Sciatic nerve (tissue), 2 donors: ENCODE measurements around the gene ARL4D. TPM values are rescaled to one million over a fixed set of nuclear protein-coding genes. Genes with fewer than 3 reads are reported as not detected.
"Not testable (repeated sequence)": the region's sequence is repeated elsewhere in the genome, so short reads cannot be mapped to it uniquely, and the experiment has no call there.

Experiments used
- ATAC-seq: fragments of 200-7000 bp; cut with Tn5 transposase; one replicate; pipeline ENCODE4 v1.9.1; 2020; ENCODE audit warnings: mild to moderate bottlenecking, moderate library complexity
- DNase-seq: peaks from one replicate; pipeline ENCODE4 v3.0.0-alpha.2; 2020; ENCODE audit warnings: low spot score
- intact Hi-C: fragments of 100-400 bp; cut with DNase I; formaldehyde crosslinking; loops from one replicate; pipeline ENCODE4 v1.14.2; 2022
- total RNA-seq: library from RNA; stranded (reverse); fragmentation: NEBNext Ultra II Directional; extraction: Animal tissue kit (Norgen Biotek cat#: 25700); gene quantifications from one replicate; pipeline ENCODE4 v1.2.1, GENCODE V29; 2021
- donor health status: DM: no; HTN: no; CAD: no.
- donor health status: DM: no; HTN: no; CAD: no.

Gene ARL4D
- total RNA-seq, 1 donor from 2014 or later, result 94.0 TPM

DNA sequence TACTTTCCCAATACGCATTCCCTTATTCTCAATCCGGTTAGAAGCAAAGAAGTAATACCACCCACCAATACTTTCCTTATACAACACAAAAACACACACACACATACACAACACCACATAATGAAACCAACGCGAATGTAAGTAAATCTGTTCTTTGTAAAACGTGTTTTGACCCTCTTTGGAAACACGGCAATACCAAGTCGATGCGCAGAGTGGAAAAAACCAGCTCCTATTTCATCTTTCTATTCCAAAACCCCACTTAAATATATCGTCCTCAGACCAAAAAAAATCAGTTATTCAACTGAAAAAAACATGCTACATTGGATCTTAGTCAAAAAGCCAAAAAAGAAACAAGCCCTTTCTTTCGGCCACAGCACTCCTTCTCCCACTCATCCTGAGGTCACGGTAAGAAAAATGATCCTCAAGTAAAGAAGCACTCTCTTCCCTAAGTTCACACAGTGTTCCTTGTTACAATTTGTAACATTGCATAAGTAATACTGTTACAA lies 31.0 kb upstream of the ARL4D start:
- intact Hi-C loops, result no loop called here
- peak; percentile 41 for ATAC-seq
- no peak for DNase-seq

DNA sequence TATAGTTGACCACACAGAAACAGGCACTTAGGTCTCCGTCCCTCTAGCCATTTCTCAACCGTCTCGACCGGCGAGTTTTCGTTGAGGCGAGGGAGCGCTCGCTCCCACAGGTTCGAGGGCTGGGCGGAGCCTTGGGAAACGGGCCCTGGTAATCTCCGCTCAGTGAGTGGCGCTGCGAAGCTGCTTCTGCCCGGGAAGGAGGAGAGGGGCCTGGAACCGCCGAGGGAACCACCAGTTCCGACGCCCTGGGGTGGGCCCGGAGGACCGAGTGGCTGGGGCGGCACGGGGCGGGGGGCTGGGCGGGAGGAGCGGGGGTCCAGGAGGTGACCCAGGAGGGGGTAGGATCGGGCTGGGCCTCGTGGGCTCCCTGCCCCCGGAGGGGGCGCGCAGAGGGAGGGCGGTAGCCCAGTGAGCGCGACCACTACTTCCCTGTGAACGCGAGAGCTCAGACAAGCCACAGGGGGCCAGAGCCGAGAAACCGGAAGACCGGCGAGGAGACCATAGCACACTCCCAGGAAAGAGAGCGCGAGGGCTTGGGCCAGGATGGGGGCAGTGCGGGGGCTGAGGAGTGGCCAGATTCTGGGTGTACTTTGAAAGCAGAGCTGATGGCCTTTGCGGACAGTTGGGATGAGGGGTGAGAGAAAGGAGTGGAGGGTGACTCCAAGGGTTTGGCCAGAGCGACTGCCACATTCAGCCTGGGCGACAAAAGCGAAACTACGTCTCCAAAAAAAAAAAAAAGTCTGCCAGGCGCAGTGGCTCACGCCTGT lies 29.9 kb upstream of the ARL4D start:
- ATAC-seq (peak; percentile 89), DNase-seq (peak; percentile 89)
- intact Hi-C loops, result no loop called here

DNA sequence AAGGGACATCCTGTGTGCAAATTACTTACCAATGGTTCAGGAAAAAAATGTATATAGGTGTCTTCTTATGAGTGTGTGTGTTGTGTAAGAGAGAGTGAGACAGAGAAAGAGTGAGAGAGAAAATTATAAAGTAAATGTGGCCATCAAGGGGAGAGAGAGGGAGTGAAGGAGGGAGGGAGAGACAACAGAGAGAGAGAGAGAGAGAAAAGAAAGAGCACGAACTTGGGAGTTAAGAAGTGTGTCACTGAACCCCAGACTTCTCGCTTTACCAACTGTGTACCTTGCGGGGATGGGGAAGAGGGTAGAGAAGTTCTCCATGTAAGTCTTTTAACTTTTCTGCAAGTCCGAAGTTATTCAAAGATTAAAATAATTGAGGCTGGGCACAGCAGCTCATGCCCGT lies 28.8 kb upstream of the ARL4D start:
- DNase-seq (no peak), ATAC-seq (no peak)
- intact Hi-C loops, result no loop called here

- DNase-seq, result no peak
- intact Hi-C loops, result no loop called here
- no peak for ATAC-seq
These were observed 27.5 kb upstream of the ARL4D start for GRCh38 chr17:43371227-43371821.

- ATAC-seq (no peak), DNase-seq (no peak)
These were observed 26.4 kb upstream of the ARL4D start for GRCh38 chr17:43372273-43372911.

DNA sequence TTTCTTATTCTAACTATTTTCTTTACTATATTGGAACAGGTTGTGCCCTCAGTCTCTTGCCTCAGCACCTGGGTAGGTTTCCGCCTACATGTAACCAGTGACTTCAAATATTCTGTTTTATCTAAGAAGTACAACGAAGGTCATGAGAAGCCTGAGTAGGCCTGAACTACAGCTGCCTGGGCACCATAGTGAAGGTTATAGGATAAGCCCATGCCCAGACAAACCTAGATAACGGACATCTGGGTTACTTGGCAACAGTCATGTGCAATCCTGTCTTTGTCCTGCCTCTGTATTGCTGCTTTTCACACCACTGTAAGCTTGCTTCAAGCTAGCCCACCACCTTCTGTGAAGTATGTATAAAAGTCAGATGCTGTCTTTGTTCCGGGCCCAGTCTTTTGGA lies 25.4 kb upstream of the ARL4D start:
- intact Hi-C loops, result no loop called here
- DNase-seq (no peak), ATAC-seq (no peak)

More at GRCh38 chr17:43372273-43372911, 26.4 kb upstream of the ARL4D start:
- intact Hi-C loops, result no loop called here

DNA sequence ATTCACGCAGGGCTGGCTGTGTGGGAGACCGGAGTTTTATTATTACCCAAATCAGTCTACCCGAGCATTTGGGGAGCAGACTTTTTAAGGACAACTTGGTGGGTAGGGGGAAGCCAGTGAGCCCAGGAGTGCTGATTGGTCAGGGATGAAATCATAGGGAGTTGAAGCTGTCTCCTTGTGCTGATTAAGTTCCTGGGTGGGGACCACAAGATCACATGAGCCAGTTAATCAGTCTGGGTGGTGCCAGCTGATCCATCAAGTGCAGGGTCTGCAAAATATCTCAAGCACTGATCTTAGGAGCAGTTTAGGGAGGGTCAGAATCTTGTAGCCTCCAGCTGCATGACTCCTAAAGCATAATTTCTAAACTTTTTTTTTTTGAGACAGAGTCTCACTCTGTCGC lies 22.9 kb upstream of the ARL4D start:
- DNase-seq, intact Hi-C loops, ATAC-seq: not testable (repeated sequence)

GRCh38 chr17:43377056-43377810 lies 21.6 kb upstream of the ARL4D start:
- ATAC-seq (no peak), DNase-seq (no peak)
- intact Hi-C loops, result no loop called here

- ATAC-seq, result no peak
- intact Hi-C loops, result no loop called here
These were observed 20.0 kb upstream of the ARL4D start for GRCh38 chr17:43378766-43379165.

GRCh38 chr17:43380307-43380706 lies 18.5 kb upstream of the ARL4D start:
- no peak for ATAC-seq
- DNase-seq, result no peak
- intact Hi-C loops, result no loop called here

More at GRCh38 chr17:43378766-43379165, 20.0 kb upstream of the ARL4D start:
- no peak for DNase-seq

DNA sequence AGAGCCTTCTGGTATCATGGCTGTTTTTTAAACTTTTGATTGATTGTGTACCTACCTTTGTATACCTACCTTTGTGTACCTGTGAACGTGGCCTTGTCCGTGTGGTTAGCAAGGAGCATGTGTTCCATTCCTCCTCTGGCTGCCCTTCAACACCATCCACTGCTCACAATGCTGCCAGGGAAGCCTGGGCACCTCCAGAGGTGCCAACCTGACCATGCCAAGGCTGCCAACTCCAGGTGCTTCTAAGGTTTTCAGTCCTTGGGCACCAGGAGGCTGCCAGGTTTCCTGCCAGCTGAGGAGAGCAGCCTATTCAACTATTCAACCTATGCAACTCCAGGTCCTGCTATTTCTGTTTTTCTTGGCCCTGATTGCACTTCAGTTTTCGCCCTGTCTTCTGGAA lies 17.6 kb upstream of the ARL4D start:
- DNase-seq (no peak), ATAC-seq (no peak)
- intact Hi-C loops, result no loop called here

DNA sequence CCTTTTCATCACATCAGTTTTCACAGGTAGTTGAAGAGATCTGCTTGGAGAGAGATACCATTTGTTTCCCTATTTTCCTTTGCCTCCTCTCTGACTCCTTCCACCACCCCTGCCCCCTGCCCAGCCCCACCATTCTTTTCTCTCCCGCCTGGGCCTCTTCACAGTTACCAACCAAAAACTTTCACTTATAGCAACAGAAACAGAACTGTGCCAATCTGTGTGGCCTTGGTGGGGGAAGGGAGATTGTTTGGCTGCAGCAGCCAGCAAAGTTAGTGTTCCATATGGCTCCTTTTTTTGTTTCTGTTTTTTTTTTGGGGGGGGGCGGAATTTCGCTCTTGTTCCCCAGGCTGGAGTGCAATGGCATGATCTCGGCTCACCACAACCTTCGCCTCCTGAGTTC lies 17.2 kb upstream of the ARL4D start:
- intact Hi-C loops, result no loop called here
- DNase-seq, result no peak
- ATAC-seq, result no peak

DNA sequence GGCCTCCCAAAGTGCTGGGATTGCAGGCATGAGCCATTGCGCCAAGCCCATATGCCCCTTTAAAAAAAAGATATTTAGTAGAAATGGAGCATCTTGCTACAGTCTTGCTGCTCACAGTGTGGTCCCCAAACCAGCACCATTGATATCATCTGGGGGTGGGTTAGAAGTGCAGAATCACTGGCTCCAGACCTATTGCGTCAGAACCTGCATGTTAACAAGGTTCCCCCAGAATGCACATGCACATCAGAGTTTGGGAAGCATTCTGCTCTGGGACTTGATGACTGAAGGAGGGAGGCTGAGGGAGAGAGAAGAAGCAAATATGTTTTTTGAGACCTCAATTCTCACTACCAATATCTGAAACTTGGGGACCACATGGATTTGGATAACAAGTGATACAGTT lies 16.0 kb upstream of the ARL4D start:
- no peak for DNase-seq
- intact Hi-C loops, result no loop called here
- ATAC-seq, result no peak

- DNase-seq (no peak), ATAC-seq (no peak)
- intact Hi-C loops, result no loop called here
These were observed 15.4 kb upstream of the ARL4D start for GRCh38 chr17:43383372-43383771.

DNA sequence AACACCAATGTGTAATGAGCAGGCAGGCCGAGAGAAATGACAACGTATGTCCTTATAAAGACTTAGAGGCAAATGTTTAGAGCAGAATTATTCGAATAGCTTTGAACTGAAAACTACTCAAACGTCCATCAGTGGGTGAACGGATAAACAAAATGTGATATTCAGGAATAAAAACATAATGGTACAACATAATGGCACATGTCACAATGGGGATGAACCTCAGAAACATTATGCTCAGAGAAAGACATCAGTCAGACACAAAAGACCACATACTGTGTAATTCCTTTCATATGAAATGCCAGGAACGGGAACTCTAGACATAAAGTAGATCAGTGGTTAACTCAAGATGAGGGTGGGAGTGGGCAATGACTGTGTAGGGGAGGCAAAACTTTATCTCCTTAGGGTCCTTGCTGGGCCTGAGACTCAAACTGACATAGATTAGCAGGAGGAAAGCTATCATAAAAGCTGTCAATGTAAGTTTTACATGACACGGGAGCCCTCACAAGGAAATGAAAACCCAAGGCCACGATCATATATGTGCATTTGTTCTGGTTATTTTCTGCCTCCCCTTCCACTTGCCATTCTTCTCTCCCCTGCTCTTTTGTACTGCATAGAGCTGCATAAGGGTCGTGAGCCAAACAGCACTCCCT lies 14.8 kb upstream of the ARL4D start:
- ATAC-seq (no peak), DNase-seq (no peak)
- intact Hi-C loops, result no loop called here

DNA sequence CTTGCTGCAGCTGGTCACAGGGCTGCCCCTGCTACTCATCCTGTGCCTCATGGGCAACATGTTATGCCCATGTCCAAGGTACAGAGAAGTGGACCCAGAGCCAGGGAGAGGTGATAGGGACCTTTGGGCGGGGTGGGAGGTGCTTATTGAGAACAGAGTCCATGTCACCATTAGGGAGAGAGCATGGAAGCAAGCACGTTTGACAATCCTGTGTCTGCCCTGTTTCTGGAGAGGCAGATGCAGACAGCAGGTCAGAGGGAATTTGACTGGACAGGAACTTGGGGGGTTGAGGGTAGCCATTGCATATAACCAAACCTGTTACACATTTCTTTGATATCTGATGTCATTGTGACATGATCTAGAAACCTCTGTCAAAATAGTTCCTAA lies 14.3 kb upstream of the ARL4D start:
- ATAC-seq (no peak), DNase-seq (no peak)
- intact Hi-C loops, result no loop called here

GRCh38 chr17:43385046-43385831 lies 13.6 kb upstream of the ARL4D start:
- intact Hi-C loops, result no loop called here
- ATAC-seq (no peak), DNase-seq (no peak)

GRCh38 chr17:43388359-43389045 lies 10.3 kb upstream of the ARL4D start:
- ATAC-seq, result peak; percentile 94
- DNase-seq, result peak; percentile 97
- intact Hi-C loops, result no loop called here
